ENCODE measurements around the gene LAGE3.

The LAGE3 gene, protein sequence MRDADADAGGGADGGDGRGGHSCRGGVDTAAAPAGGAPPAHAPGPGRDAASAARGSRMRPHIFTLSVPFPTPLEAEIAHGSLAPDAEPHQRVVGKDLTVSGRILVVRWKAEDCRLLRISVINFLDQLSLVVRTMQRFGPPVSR

GRCh38 chrX:154478728-154479622, at the start of gene LAGE3:
LAGE3 (minus strand) TSS chrX:154479281; CDS start chrX:154478915, 366 bp downstream.
- DNase-seq: peak; percentile 89 to 92

DNA sequence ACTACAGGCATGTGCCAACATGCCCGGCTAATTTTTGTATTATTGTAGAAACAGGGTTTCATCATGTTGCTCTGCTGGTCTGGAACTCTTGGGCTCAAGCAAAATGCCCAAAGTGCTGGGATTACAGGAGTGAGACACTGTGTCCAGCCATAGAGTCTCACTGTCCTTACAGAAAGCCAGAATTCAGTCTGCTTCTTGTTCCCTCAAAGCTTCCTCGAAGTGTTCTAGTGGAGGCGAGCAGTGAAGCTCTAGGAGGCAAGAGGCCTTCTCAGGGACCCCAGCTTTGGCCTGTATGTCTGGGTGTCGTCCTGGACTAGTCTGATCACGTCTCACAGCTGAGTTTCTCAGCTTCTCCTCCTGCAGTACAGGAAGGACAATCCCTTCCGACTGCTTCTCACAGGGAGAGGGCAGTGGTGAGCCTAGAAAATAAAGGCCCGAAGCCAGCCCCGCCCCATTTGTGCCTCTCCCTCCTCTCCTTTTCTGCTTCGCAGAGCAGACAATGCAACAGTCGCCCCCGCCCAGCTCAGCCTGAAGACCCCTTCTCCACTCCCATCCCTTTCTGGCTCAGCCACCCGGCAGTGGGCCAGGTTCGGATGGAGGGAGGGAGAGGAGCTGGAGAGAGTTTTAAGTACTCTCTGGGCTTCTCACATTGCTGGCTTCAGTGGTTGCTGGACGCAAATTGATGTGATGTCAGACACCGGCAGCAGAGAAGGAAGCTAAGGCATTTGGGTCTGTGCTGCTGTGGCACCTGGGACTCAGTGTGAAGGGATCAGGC, 48.0 kb upstream of the LAGE3 start:
- DNase-seq: peak; percentile 51 to 52

DNA sequence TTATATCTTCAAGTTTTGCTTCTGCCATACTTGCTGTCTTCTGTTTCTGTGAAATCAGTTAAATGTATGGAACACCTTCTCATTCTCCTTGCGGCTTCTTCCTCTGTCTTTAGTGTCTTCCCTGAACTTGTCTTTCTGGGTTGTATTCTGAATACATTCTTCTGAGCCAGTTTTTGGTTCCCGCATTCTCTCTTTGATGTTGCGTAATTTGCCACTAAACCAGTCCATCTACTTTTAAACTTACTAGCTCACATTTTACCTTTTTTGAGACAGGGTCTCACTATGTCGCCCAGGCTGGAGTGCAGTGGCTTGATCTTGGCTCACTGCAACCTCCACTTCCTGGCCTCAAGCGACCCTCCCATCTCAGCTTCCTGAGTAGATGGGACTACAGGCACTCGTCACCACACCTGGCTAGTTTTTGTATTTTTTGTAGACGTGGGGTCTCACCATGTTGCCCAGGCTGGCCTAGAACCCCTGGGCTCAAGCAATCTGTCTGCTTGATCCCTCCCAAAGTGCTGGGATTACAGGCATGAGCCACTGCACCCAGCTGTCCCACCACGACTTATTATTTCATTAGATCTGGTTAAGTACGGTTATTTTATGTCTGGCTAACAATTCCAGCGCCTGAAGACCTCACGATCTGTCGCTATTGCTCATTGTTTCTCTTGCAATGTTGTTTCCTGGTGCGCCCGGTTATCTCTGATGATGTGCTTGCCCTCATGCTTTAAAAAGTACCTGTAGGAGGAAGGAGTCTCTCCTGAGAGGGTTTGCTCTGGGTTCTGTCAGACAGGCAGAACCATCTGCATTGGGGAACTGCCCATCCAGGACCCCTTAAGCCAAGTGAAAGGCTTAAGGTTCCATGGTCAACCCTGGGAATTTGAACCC, 46.8 kb upstream of the LAGE3 start:
- no peak for DNase-seq

- no peak for DNase-seq
Observed at GRCh38 chrX:154519389-154519788, 40.3 kb upstream of the LAGE3 start.

DNA sequence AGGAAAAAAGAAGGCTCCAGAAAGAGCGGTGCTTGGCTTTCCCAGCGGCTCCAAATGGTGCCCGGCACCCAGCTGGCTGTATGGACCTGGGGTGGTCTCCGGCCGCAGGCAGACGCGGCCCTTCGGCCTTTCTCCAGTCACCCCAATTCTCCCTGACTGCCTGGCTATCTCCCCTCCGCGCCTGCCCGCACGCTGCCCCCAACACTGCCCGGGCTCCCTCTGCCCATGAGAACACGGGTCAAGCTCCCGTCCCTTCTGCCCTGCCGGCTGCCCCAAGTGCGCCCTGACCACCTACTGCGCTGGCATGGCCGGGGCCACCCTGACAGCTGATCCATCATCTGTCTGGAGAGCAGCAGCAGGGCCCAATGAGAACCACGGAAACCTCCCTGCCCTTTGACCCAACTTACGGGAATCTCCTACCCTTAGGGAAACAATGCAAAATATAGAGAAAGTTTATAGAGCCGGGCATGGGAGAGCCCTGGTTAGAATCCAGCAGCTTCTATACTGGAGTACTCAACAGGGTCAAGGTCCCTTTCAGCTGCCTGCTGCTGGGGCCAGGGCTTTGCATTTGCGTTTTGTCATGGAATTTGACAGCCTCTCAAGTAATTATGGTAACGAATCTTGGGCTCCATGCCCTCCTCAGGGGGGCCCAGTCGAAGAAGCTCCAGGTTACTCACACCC, 38.2 kb upstream of the LAGE3 start:
- no peak for DNase-seq

- no peak for DNase-seq
Observed at GRCh38 chrX:154516656-154517100, 37.6 kb upstream of the LAGE3 start.

DNA sequence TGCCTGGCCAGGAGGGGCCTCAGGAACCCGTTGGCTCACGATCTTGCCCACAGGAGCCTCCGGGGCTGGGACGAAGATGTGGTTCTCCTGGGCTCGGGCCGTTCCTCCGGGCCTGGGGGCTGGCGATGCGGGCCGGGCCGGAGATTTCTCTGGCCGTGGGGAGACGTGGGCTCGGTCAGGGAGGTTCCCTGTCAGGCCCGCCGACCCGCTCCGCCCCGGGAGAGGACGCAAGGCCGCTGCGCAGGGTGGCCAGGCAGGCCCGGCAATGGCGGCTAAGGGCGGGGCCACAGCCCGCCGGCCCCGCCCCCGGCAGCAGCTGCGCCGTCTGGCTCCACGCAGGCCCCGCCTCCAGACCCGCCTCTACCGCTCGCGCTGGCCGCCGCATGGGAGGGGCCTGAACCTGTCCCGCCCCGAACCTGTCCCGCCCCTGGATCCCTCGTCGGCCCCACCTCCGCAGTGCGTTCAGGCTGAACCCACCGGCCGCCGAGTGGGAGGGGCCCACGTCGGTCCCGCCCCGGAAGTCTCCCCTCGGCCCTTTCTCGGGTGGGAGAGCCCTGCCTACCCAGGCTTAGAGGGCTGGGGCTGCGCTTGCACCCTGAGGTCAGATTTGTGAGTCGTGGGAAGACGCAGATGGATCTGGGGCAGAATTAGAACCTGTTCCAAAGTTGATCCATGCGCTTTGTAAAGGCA, 37.0 kb upstream of the LAGE3 start, which contains the start of gene FAM3A:
TSS of gene FAM3A (minus strand) at position 267 of the 690 bp plus-strand sequence. CDS start 460 bp downstream, outside the sequence.
- peak; percentile 91 for DNase-seq

DNA sequence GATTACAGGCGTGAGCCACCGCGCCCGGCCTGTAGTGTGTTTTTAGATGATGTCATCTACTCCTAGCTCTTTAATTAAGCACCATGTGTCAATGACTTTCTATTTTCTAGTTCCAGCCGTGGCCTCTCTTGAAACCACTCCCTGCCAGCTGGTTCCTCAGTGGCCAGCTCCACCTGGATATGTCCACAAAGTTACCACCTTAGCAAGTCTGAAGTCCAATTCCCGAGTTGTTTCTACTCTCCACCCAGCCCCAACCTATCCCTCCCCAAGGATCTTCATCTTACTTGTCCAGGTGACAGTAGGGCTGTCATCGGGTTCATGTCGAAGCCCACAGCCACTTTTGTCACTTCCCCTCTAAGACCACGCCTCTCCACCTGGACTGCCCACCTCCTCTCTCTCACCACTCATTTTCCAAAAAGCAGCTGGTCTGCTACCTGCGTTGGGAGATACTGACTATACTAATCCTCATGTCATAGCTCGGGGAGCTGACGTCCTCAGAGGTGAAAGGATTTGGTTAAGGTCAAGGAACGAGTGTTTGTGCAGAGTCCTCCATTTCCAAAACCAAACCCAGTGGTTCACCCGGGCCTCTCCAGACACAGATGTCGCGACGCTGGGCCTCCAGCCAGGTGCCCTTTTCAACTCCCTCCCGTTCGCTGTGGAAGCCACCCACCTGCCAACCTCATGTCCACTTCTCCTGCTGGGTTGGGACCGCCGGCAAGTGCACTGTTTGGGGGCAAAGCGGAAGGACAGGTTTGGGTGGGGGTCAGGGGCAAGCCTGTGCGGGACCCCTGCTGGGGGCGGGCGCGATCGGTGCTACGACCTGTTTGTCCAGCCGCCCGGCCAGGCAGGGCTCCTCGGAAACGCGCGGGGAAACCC, 36.2 kb upstream of the LAGE3 start:
- no peak for DNase-seq

DNA sequence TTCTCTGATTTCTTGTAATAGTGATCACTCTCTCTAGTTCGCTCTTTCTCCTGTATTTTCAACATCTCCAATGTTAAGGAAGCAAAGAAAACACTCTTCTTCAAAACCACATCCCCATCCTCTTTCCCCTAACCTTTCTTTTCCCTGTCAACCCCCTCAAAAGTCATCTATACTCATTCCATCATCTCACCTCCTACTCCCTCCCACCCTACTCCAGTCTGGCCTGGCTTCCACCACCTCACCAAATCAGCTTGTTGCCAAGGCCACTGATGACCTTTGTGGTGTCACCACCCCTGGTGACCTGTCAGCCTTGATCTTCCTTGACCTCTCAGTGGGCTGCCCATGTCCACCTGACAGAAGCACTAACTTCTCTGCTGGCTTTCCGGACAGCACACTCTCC, 34.6 kb upstream of the LAGE3 start:
- DNase-seq: no peak

- DNase-seq: no peak
Observed at GRCh38 chrX:154512879-154513553, 33.9 kb upstream of the LAGE3 start.

GRCh38 chrX:154511761-154512160, 32.7 kb upstream of the LAGE3 start:
- no peak for DNase-seq

GRCh38 chrX:154509455-154509854, 30.4 kb upstream of the LAGE3 start:
- DNase-seq: no peak

DNA sequence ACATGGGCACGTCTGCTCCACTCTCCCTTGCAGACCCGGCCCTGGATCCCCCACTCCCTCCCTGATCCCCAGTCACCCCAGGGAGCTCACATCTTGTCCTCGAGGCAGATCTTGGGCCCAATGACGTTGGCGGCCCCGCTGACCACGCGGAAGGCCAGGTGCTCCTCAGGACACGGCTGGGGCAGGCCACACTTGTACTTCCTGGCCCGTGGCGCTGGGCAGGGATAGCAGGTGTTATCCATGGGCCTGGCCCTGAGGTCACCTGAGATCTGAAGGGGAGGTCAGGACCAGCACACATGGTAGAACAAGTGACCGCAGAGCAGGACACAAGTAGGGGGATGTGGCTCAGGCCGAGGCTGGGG, 29.3 kb upstream of the LAGE3 start:
- no peak for DNase-seq

GRCh38 chrX:154507673-154508383, 28.7 kb upstream of the LAGE3 start:
- DNase-seq: no peak

DNA sequence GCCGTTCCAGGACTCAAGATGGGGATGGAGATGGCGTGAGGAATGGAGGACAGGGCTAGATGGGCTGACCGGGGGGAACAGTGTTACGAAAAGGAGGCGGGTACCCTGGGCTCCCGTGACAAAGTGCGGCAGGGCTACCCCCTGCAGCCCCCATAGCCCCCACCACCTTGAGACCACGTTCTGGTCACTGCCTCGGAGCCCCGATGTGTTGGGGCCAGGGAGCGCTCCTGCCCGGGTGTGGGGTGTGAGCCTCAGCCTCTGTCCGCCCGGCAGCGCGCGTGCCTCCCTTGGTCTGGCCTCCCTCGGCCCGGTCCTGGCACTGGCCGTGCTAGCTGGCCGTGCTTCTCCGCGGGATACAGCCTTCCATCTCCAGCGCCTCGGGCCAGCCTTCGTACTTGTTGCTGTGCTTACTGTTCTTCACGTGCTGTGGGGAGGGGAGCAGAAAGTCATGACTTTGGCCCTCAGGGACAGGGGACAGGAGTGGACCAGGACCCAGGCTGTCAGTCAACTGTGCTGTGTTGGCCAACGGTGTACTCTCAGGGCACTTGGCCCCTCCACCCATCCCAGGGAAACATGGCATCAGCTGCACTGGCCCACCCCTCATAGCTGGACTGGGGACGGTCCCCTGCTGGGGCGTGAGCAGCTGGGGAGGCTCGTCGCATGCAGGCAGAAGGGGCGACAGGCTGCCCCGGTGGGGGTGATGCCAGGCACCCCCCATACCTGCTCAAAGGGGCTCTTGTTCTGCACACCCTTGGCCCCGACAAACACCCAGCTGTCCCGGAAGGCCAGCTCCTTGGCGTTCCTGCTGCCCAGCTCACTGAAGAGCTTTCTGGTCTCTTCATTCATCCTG, 27.6 kb upstream of the LAGE3 start:
- DNase-seq: no peak

- no peak for DNase-seq
Observed at GRCh38 chrX:154505734-154506133, 26.7 kb upstream of the LAGE3 start.

DNA sequence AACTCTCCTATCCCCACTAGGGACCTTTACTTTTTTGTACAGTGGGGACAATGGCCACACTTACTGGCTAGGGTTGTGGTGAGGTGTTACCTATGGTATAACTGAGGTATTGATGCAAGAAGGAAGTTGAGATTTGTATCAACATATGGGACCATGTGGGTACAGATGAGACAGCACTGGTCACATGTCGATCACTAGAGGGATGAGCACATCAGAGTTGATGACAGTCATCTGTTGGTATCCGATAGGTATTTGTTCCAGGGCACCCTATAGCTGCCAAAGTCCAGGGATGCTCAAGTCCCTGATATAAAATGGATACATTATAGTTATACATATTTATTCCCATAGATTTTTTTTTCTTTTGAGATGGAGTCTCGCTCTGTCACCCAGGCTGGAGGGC, 23.9 kb upstream of the LAGE3 start:
- no peak for DNase-seq

GRCh38 chrX:154502098-154502497, 23.0 kb upstream of the LAGE3 start:
- DNase-seq: no peak
